Measurements from ENCODE around the gene SUMF2. TPM values are rescaled to one million over a fixed set of nuclear protein-coding genes. Genes with fewer than 3 reads are reported as not detected.

Gene SUMF2
- total and polyA plus RNA-seq, 2 of the 13 experiments (the other 11 are each of a cell fraction or from before 2014, with no cell fraction given): 48.9 to 54.4 TPM

DNA sequence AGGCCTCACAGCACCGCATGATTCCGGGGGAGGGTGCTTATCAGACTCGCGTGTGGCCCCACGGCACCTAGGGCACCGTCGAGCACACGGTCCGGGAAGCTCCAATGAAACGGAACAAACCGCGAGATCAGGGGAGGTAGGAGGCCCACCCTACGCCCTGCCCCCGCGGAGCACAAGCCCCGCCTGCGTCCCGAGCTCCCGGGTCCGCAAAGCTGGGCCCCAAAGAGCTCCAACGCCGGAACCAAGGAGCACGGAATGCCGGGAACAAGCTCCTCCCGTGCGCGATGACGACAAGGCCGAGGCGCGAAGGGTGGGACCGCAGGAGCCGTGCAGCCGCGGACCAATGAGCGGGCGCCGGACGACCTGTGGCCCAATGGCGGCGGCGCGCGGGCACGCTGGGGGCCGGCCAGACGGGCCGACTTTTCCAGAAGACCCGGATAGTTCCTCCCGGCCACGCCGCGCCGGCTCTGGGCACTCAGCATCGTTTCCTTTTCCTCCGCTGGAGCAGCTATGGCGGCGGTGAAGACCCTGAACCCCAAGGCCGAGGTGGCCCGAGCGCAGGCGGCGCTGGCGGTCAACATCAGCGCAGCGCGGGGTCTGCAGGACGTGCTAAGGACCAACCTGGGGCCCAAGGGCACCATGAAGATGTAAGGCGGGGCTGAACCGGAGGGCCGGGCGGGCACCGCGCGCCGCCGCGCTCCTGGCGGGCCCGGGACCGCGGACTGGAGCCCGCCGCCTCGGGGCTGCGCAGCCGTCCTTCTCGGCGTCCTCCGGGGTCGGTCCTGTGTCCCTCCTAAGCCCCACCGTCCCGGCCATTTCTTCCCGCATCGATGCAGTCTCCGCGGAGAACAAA lies 12.5 kb upstream of the SUMF2 start, which contains the start of the genes CCT6A and PSPH (continued):
- TF ChIP-seq, protein P1, sequence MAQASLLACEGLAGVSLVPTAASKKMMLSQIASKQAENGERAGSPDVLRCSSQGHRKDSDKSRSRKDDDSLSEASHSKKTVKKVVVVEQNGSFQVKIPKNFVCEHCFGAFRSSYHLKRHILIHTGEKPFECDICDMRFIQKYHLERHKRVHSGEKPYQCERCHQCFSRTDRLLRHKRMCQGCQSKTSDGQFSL (CRISPR knock-in tag; IDR thresholded peaks at IDR 0.05): no peak
- peak; percentile 93 for TF ChIP-seq DMAP1 (CRISPR knock-in tag; IDR thresholded peaks at IDR 0.05)
- peak; percentile 60; the same call in 1 of the 2 replicates for TF ChIP-seq ZNF44 (CRISPR knock-in tag; IDR thresholded peaks at IDR 0.05)
- TF ChIP-seq ZNF205 (CRISPR knock-in tag; IDR thresholded peaks at IDR 0.05): no peak; the same call in 1 of the 2 replicates
- 0 out of 2 replicates have a peak, but pooled peaks have one; percentile 67 for TF ChIP-seq FIP1L1 (IDR thresholded peaks at IDR 0.05; ENCODE audit: borderline replicate concordance, insufficient read depth, low read depth, low read length)
- peak; percentile 73 for TF ChIP-seq SOX5 (CRISPR knock-in tag; IDR thresholded peaks at IDR 0.05; ENCODE audit: borderline replicate concordance)
- TF ChIP-seq ATAD3A (CRISPR knock-in tag; IDR thresholded peaks at IDR 0.05): no peak
- no peak; the same call in 1 of the 2 replicates for TF ChIP-seq RFX5 (IDR thresholded peaks at IDR 0.05; ENCODE audit: low read depth, low read length)
- TF ChIP-seq, protein P2, sequence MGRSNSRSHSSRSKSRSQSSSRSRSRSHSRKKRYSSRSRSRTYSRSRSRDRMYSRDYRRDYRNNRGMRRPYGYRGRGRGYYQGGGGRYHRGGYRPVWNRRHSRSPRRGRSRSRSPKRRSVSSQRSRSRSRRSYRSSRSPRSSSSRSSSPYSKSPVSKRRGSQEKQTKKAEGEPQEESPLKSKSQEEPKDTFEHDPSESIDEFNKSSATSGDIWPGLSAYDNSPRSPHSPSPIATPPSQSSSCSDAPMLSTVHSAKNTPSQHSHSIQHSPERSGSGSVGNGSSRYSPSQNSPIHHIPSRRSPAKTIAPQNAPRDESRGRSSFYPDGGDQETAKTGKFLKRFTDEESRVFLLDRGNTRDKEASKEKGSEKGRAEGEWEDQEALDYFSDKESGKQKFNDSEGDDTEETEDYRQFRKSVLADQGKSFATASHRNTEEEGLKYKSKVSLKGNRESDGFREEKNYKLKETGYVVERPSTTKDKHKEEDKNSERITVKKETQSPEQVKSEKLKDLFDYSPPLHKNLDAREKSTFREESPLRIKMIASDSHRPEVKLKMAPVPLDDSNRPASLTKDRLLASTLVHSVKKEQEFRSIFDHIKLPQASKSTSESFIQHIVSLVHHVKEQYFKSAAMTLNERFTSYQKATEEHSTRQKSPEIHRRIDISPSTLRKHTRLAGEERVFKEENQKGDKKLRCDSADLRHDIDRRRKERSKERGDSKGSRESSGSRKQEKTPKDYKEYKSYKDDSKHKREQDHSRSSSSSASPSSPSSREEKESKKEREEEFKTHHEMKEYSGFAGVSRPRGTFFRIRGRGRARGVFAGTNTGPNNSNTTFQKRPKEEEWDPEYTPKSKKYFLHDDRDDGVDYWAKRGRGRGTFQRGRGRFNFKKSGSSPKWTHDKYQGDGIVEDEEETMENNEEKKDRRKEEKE (IDR thresholded peaks at IDR 0.05): no peak
- peak; percentile 26; the same call in 1 of the 2 replicates for TF ChIP-seq ZNF891 (CRISPR knock-in tag; IDR thresholded peaks at IDR 0.05)
- no peak for TF ChIP-seq NR3C1 (CRISPR knock-in tag; IDR thresholded peaks at IDR 0.05)
- TF ChIP-seq HOXD1 (CRISPR knock-in tag; IDR thresholded peaks at IDR 0.05): peak; percentile 75
- TF ChIP-seq YEATS2 (CRISPR knock-in tag; IDR thresholded peaks at IDR 0.05; ENCODE audit: borderline replicate concordance): peak; percentile 97
- TF ChIP-seq HOXA5 (CRISPR knock-in tag; IDR thresholded peaks at IDR 0.05): peak; percentile 87; the same call in 1 of the 2 replicates
- TF ChIP-seq, protein P3, sequence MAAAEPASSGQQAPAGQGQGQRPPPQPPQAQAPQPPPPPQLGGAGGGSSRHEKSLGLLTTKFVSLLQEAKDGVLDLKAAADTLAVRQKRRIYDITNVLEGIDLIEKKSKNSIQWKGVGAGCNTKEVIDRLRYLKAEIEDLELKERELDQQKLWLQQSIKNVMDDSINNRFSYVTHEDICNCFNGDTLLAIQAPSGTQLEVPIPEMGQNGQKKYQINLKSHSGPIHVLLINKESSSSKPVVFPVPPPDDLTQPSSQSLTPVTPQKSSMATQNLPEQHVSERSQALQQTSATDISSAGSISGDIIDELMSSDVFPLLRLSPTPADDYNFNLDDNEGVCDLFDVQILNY (CRISPR knock-in tag; conservative IDR thresholded peaks at IDR 0.05): no peak
- TF ChIP-seq, protein P4, sequence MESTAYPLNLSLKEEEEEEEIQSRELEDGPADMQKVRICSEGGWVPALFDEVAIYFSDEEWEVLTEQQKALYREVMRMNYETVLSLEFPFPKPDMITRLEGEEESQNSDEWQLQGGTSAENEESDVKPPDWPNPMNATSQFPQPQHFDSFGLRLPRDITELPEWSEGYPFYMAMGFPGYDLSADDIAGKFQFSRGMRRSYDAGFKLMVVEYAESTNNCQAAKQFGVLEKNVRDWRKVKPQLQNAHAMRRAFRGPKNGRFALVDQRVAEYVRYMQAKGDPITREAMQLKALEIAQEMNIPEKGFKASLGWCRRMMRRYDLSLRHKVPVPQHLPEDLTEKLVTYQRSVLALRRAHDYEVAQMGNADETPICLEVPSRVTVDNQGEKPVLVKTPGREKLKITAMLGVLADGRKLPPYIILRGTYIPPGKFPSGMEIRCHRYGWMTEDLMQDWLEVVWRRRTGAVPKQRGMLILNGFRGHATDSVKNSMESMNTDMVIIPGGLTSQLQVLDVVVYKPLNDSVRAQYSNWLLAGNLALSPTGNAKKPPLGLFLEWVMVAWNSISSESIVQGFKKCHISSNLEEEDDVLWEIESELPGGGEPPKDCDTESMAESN (CRISPR knock-in tag; conservative IDR thresholded peaks at IDR 0.05): peak; percentile 73; the same call in 1 of the 2 replicates
- TF ChIP-seq ZNF430 (CRISPR knock-in tag; IDR thresholded peaks at IDR 0.05): 0 out of 2 replicates have a peak, but pooled peaks have one; percentile 22
- TF ChIP-seq ZNF652 (CRISPR knock-in tag; IDR thresholded peaks at IDR 0.05; ENCODE audit: borderline replicate concordance, low read depth): no peak
- peak; percentile 75; the same call in 1 of the 2 replicates for TF ChIP-seq ZSCAN31 (CRISPR knock-in tag; IDR thresholded peaks at IDR 0.05; ENCODE audit: low read depth)
- TF ChIP-seq, protein P5, sequence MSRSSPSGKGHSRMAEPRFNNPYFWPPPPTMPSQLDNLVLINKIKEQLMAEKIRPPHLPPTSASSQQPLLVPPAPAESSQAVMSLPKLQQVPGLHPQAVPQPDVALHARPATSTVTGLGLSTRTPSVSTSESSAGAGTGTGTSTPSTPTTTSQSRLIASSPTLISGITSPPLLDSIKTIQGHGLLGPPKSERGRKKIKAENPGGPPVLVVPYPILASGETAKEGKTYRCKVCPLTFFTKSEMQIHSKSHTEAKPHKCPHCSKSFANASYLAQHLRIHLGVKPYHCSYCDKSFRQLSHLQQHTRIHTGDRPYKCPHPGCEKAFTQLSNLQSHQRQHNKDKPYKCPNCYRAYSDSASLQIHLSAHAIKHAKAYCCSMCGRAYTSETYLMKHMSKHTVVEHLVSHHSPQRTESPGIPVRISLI (CRISPR knock-in tag; IDR thresholded peaks at IDR 0.05; ENCODE audit: borderline replicate concordance): peak; percentile 58; the same call in 1 of the 2 replicates
- TF ChIP-seq, protein P6, sequence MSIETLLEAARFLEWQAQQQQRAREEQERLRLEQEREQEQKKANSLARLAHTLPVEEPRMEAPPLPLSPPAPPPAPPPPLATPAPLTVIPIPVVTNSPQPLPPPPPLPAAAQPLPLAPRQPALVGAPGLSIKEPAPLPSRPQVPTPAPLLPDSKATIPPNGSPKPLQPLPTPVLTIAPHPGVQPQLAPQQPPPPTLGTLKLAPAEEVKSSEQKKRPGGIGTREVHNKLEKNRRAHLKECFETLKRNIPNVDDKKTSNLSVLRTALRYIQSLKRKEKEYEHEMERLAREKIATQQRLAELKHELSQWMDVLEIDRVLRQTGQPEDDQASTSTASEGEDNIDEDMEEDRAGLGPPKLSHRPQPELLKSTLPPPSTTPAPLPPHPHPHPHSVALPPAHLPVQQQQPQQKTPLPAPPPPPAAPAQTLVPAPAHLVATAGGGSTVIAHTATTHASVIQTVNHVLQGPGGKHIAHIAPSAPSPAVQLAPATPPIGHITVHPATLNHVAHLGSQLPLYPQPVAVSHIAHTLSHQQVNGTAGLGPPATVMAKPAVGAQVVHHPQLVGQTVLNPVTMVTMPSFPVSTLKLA (IDR thresholded peaks at IDR 0.05): peak; percentile 51; the same call in 1 of the 2 replicates

Data from HepG2 (cell line).